ENCODE data around the gene OVOL2. TPM values are rescaled to one million over a fixed set of nuclear protein-coding genes. Genes with fewer than 3 reads are reported as not detected.
A peak's percentile ranks its signal among the peaks of the same experiment; 100 is the strongest.

Gene OVOL2
- total and polyA plus RNA-seq, 7 donors: not detected

DNA sequence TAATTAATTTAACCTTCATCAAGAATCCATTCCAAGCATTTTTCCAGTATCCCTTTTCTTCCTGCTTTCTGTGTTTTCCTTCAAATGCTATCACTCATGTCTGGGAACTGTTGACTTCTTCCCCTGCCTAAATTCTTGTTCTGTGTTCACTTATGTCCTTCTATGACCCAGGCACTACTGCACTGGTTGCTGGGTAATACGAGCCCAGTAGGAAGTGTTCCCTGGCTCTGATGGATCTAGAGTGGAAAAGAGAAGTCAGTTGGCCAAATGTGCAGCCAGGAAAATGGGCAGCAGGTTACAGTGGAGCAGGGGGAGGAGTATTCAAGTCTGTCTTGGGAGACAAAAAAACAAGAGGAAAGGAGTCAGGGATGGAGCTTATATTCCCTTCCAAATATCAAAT, 7.1 kb downstream of the OVOL2 start:
- no peak overlapping the region for H3K27ac ChIP-seq
- H3K27me3 ChIP-seq (ENCODE audit: insufficient read depth in 3 of 3, low read length in 2 of 3): peaks cover 0 to 20% (median 8%) of the 10 kb centered on the region in 3 donors
- no peak overlapping the region for H3K4me3 ChIP-seq
- H3K9me3 ChIP-seq: no peaks in the 10 kb centered on the region
- H3K36me3 ChIP-seq (ENCODE audit: insufficient read depth in 1 of 2, low read depth in 1 of 2): no peaks in the 10 kb centered on the region
- peak in 2 of 4 donors; percentile 57 to 58 for ATAC-seq
- peaks cover 3% of the 10 kb centered on the region for H3K4me1 ChIP-seq
- WGBS, 3 donors: 10 to 16% (median 15%) methylated on average over 1 of the region's 1 CpG
- intact Hi-C loops (cut with DNase I): no loop called here
- TF ChIP-seq, protein P1, sequence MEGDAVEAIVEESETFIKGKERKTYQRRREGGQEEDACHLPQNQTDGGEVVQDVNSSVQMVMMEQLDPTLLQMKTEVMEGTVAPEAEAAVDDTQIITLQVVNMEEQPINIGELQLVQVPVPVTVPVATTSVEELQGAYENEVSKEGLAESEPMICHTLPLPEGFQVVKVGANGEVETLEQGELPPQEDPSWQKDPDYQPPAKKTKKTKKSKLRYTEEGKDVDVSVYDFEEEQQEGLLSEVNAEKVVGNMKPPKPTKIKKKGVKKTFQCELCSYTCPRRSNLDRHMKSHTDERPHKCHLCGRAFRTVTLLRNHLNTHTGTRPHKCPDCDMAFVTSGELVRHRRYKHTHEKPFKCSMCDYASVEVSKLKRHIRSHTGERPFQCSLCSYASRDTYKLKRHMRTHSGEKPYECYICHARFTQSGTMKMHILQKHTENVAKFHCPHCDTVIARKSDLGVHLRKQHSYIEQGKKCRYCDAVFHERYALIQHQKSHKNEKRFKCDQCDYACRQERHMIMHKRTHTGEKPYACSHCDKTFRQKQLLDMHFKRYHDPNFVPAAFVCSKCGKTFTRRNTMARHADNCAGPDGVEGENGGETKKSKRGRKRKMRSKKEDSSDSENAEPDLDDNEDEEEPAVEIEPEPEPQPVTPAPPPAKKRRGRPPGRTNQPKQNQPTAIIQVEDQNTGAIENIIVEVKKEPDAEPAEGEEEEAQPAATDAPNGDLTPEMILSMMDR (IDR thresholded peaks at IDR 0.05): no peak
- DNase-seq: no peak

GRCh38 chr20:18048176-18048575, 9.5 kb downstream of the OVOL2 start:
- ATAC-seq: no peak
- intact Hi-C loops (cut with DNase I): no loop called here
- DNase-seq: no peak
- TF ChIP-seq, protein P1 (IDR thresholded peaks at IDR 0.05): no peak
- peaks cover 0 to 4% (median 0%) of the 10 kb centered on the region in 3 donors for H3K27me3 ChIP-seq (ENCODE audit: insufficient read depth in 3 of 3, low read length in 2 of 3)
- H3K36me3 ChIP-seq (ENCODE audit: insufficient read depth in 1 of 2, low read depth in 1 of 2): no peaks in the 10 kb centered on the region
- H3K4me3 ChIP-seq: no peak overlapping the region
- peaks cover 3% of the 10 kb centered on the region for H3K4me1 ChIP-seq
- H3K27ac ChIP-seq: no peak overlapping the region
- H3K9me3 ChIP-seq: no peaks in the 10 kb centered on the region
- WGBS, 3 donors: 72 to 79% (median 75%) methylated on average over 5 of the region's 5 CpGs

DNA sequence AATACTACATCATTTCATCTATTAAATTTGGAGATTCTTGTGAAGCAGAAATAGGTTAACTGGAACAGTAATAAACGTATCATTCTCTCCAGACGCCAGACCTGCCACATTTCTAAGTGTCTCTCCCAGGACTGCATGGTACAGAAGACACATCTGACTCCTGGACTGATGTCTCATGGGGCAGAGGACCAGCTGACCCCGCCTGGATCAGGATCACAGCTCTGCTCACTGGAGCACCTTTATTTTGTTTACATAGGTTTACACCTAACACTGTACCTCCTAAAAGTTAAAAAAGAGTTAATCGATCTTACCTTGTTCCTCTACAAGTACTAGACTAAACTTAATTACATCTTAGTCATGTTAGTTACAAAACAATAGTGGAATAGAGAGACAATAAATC, 11.2 kb downstream of the OVOL2 start:
- intact Hi-C loops (cut with DNase I): no loop called here
- H3K27me3 ChIP-seq (ENCODE audit: insufficient read depth in 3 of 3, low read length in 2 of 3): peaks cover 0 to 4% (median 2%) of the 10 kb centered on the region in 3 donors

GRCh38 chr20:18042229-18042628, 15.5 kb downstream of the OVOL2 start:
- Histone ChIP-seq H3K27me3 (ENCODE audit: insufficient read depth in 3 of 3, low read length in 2 of 3) (peaks cover 0 to 14% (median 6%) of the 10 kb centered on the region in 3 donors), H3K27ac (no peak overlapping the region), H3K4me1 (no peaks in the 10 kb centered on the region), H3K36me3 (ENCODE audit: insufficient read depth in 1 of 2, low read depth in 1 of 2) (no peaks in the 10 kb centered on the region), H3K4me3 (no peak overlapping the region), H3K9me3 (no peaks in the 10 kb centered on the region)
- no peak for ATAC-seq
- DNase-seq: no peak
- intact Hi-C loops (cut with DNase I): no loop called here
- 42 to 55% (median 44%) methylated on average over 9 of the region's 9 CpGs for WGBS, 3 donors
- TF ChIP-seq, protein P1 (IDR thresholded peaks at IDR 0.05): no peak

More for the DNA sequence above, 11.2 kb downstream of the OVOL2 start:
- 67 to 83% (median 75%) methylated on average over 4 of the region's 4 CpGs for whole genome bisulfite sequencing, 3 donors
- peaks cover 3% of the 10 kb centered on the region for H3K4me1 ChIP-seq
- H3K9me3 ChIP-seq: no peaks in the 10 kb centered on the region
- H3K36me3 ChIP-seq (ENCODE audit: insufficient read depth in 1 of 2, low read depth in 1 of 2): no peaks in the 10 kb centered on the region
- H3K27ac ChIP-seq: no peak overlapping the region
- H3K4me3 ChIP-seq: no peak overlapping the region
- ATAC-seq (no peak), DNase-seq (no peak)
- TF ChIP-seq, protein P1 (IDR thresholded peaks at IDR 0.05): no peak

- 83 to 90% (median 85%) methylated on average over 15 of the region's 15 CpGs for WGBS, 3 donors
- no peaks in the 10 kb centered on the region for H3K9me3 ChIP-seq
- H3K4me3 ChIP-seq: no peak overlapping the region
- H3K27ac ChIP-seq: no peak overlapping the region
- ATAC-seq (no peak), DNase-seq (no peak)
- H3K4me1 ChIP-seq: no peaks in the 10 kb centered on the region
- H3K36me3 ChIP-seq (ENCODE audit: insufficient read depth in 1 of 2, low read depth in 1 of 2): no peaks in the 10 kb centered on the region
- TF ChIP-seq, protein P1 (IDR thresholded peaks at IDR 0.05): no peak
- intact Hi-C loops (cut with DNase I): no loop called here
- H3K27me3 ChIP-seq (ENCODE audit: insufficient read depth in 3 of 3, low read length in 2 of 3): peaks cover 0 to 16% (median 6%) of the 10 kb centered on the region in 3 donors
Measured at GRCh38 chr20:18041462-18041861, 16.3 kb downstream of the OVOL2 start.
